Nephron progenitor cell (in vitro differentiated cells): Measurements from ENCODE around the gene DRD1.
A peak's percentile ranks its signal among the peaks of the same experiment; 100 is the strongest.

Source experiments
- DNase-seq: peaks from one replicate; pipeline ENCODE4 v3.0.0; 2021
- H3K27ac Mint-ChIP-seq: 2 replicates; pipeline ENCODE4 v1.8.0; 2021; ENCODE audit warnings: mild to moderate bottlenecking, moderate library complexity, mixed read lengths
- H3K27me3 Mint-ChIP-seq: 2 replicates; pipeline ENCODE4 v1.8.0; 2021; ENCODE audit warnings: mild to moderate bottlenecking, low read depth, mixed read lengths; ENCODE audit not compliant: poor library complexity
- H3K36me3 Mint-ChIP-seq: 2 replicates; pipeline ENCODE4 v1.8.0; 2021; ENCODE audit warnings: low read depth, mixed read lengths
- H3K4me1 Mint-ChIP-seq: 2 replicates; pipeline ENCODE4 v1.8.0; 2021; ENCODE audit warnings: mixed read lengths
- H3K4me3 Mint-ChIP-seq: 2 replicates; pipeline ENCODE4 v1.8.0; 2021; ENCODE audit warnings: mild to moderate bottlenecking, moderate library complexity, mixed read lengths
- H3K9me3 Mint-ChIP-seq: 2 replicates; pipeline ENCODE4 v1.8.0; 2021; ENCODE audit warnings: mild to moderate bottlenecking, moderate library complexity, mixed read lengths
- TF ChIP-seq, protein P1 (sequence below): fragments of 200-600 bp; sonication (generic); IDR thresholded peaks from 2 replicates; pipeline ENCODE4 v1.5.0; 2021; ENCODE audit warnings: antibody characterized with exemption

The DRD1 gene

DNA sequence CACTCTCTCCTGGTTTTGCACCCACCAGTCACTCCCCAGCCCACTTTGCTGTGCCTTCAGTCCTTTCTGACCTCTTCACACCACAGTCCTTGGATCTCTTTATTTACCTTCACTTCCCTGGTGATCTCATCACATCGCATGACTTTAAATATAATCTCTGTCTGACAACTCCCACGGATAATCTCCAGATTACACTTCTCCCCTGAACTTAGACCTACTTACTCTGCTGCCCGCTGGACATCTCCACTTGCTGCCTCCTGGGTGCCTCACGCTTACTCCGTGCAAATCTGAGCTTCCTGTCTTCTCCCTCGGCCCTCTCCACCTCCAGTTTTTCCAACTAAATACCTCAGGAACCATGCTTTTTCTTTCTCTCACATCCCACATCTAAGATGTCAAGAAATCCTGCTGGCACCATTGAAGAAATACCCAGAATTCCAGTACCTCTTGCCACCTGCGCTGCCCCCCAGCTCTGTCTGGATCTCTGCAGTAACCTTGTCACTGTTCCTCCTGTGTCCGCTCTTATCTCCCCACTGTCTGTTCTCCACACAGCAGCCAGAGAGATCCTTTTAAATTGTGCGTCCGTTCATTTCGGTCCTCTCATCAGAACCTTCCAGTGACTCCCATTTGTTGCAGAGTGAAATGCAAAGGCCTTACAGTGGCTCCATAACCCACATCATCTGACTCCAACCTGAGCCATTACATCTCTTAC is 43.7 kb upstream of the DRD1 start:
- peak overlapping the region; percentile 21 for H3K27ac Mint-ChIP-seq
- TF ChIP-seq, protein P1, sequence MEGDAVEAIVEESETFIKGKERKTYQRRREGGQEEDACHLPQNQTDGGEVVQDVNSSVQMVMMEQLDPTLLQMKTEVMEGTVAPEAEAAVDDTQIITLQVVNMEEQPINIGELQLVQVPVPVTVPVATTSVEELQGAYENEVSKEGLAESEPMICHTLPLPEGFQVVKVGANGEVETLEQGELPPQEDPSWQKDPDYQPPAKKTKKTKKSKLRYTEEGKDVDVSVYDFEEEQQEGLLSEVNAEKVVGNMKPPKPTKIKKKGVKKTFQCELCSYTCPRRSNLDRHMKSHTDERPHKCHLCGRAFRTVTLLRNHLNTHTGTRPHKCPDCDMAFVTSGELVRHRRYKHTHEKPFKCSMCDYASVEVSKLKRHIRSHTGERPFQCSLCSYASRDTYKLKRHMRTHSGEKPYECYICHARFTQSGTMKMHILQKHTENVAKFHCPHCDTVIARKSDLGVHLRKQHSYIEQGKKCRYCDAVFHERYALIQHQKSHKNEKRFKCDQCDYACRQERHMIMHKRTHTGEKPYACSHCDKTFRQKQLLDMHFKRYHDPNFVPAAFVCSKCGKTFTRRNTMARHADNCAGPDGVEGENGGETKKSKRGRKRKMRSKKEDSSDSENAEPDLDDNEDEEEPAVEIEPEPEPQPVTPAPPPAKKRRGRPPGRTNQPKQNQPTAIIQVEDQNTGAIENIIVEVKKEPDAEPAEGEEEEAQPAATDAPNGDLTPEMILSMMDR = no peak
- H3K36me3 Mint-ChIP-seq = peaks cover 97% of the 10 kb centered on the region

DNA sequence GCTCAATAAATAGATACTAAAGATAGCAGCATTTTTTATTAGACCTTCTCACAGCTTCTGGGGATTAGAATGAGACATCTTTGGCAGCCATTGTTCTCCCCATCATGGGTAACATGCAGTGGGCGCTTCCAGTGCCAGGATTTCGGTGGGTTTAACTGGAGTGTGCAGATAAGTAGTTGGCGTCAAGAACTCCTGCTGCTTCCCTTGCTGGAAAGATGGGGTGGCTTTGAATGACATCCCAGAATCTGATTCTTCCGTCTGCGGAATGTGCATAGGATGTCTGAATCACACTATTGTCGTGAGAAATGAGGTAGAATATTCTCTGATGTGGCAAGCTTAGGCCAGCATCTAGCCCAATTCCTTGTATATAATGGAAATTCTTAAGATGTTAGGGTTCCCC is 41.6 kb upstream of the DRD1 start:
- Mint-ChIP-seq H3K4me1 (peaks cover 11% of the 10 kb centered on the region), H3K36me3 (peaks cover 99% of the 10 kb centered on the region), H3K4me3 (no peak overlapping the region), H3K27ac (no peak overlapping the region), H3K27me3 (peaks cover 6% of the 10 kb centered on the region), H3K9me3 (peaks cover 57% of the 10 kb centered on the region)
- DNase-seq = no peak
- TF ChIP-seq, protein P1 = no peak

More for the DNA sequence above, 43.7 kb upstream of the DRD1 start:
- DNase-seq = no peak
- H3K4me3 Mint-ChIP-seq = no peak overlapping the region
- H3K9me3 Mint-ChIP-seq = peaks cover 51% of the 10 kb centered on the region
- H3K27me3 Mint-ChIP-seq = peaks cover 3% of the 10 kb centered on the region
- H3K4me1 Mint-ChIP-seq = peaks cover 8% of the 10 kb centered on the region

DNA sequence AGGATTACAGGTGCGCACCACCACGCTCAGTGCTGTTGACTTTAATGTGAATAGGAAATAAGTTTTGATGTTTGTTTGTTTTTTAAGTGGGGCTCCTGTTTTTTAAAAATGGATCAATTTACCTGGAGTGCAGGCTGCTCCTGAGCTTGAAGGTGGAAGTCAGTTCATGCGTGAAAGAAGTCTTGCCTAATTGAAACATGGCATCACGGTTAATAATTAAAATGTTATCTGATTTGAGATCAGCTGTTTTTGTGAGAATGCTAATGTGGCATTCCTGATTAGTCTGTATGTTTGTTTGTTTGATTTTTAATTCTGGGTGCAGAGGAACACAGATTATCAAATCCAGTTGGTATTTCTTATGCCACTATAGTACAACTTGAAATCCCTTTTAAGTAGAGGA is 40.8 kb upstream of the DRD1 start:
- Mint-ChIP-seq H3K4me3 (no peak overlapping the region), H3K4me1 (peaks cover 19% of the 10 kb centered on the region), H3K27me3 (peaks cover 6% of the 10 kb centered on the region), H3K36me3 (peaks cover 99% of the 10 kb centered on the region), H3K9me3 (peaks cover 55% of the 10 kb centered on the region), H3K27ac (no peak overlapping the region)
- TF ChIP-seq, protein P1 = no peak
- DNase-seq = no peak

DNA sequence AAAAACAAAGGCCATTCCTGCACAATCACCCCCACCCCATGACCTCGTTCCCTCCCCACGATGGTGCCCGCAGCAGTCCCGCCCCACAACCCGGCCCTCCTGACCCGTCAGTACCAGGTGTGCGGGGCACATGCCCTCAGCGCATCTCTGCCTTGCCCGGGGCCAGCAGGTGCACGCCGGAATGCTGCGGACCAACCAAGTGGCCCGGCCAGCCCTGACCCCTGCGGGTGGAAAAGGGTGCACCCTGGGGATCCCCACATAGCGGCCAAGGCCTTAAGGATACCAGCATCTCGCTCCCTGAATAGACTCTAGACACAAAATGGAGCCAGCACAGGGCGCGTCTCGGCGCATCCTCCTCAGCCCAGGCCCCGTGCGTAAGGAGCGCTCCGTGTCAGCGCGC is 40.3 kb upstream of the DRD1 start:
- Mint-ChIP-seq H3K36me3 (peaks cover 95% of the 10 kb centered on the region), H3K9me3 (peaks cover 55% of the 10 kb centered on the region), H3K4me3 (no peak overlapping the region), H3K4me1 (peaks cover 25% of the 10 kb centered on the region), H3K27me3 (peaks cover 6% of the 10 kb centered on the region), H3K27ac (no peak overlapping the region)
- TF ChIP-seq, protein P1 = no peak
- no peak for DNase-seq

DNA sequence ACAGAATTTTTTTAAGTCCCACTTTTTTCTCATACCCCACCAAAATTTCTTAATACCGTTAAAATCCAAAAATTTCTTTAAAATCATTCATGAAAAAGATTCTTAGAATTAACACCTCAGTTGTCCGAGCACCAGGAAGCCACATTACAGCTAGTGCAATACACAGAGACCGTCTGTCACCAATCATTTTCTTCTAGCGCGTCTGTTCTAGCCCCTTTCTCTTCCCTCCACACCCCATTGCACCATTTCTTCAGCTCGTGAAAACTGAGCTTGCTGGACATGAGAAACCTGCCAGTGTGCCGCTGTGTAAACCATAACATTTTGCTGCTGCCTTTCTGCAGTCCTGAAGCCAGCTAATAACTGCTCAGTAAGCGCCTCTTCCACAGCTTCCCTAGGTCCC is 39.4 kb upstream of the DRD1 start:
- DNase-seq = no peak
- peaks cover 49% of the 10 kb centered on the region for H3K9me3 Mint-ChIP-seq
- H3K27me3 Mint-ChIP-seq = peaks cover 6% of the 10 kb centered on the region
- peaks cover 29% of the 10 kb centered on the region for H3K4me1 Mint-ChIP-seq
- peaks cover 85% of the 10 kb centered on the region for H3K36me3 Mint-ChIP-seq
- H3K27ac Mint-ChIP-seq = no peak overlapping the region
- TF ChIP-seq, protein P1 = no peak
- no peak overlapping the region for H3K4me3 Mint-ChIP-seq
